Amniotic stem cell (primary cell): ENCODE results near the gene PURB.
"Not testable (repeated sequence)": the region's sequence is repeated elsewhere in the genome, so short reads cannot be mapped to it uniquely, and the experiment has no call there.

Experiments used
- DNase-seq: peaks from one replicate; lab custom pipeline; 2025; lab: John Stamatoyannopoulos, UW

The PURB gene

DNA sequence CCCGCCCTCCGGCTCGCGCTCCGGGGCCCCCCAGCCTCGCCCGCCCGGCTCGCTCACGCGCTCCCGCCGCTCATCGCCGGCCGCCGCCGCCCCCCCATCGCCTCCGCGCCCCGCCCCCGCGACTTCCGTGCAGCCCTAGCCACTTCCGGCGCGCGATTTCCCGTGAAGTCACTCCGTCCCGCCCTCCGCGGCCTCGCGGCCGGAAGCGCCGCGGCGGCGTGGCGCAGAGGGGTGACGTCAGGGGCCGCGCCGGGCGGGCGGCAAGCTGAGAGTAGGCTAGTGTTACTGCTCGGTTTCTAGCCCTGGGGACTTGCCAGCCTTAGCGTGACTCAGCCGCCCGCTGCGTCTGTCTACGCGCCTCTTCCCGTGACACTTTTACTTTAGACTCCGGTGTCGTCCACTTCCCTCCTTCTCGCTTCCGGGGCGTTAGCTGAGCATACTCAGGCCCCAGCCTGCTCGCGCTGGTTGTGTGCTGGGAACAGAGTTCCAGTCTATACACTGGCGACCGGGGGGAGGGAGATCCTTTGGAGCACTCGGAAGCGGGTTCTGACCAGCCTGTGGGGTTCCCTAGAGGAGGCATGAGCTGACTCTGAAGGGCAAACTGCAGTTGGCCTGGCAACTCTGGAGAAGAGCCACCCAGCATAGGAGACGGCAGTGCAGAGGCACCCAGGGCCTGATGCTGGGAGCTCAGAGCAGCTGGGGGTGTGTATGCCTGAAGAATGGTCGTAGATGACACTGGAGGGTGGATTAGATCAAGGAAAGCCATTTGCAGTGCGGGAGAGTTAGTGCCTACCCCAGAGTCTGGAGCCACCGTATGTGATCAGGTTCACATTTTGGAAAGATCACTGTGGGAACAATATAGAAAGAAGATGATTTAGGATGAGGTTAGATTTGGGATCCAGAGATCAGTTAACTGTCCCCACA is at the start of gene PURB:
TSS of gene PURB (minus strand) at position 137 of the 924 bp plus-strand sequence. CDS start 182 bp downstream, outside the sequence.
- peak; percentile 89 for DNase-seq

DNA sequence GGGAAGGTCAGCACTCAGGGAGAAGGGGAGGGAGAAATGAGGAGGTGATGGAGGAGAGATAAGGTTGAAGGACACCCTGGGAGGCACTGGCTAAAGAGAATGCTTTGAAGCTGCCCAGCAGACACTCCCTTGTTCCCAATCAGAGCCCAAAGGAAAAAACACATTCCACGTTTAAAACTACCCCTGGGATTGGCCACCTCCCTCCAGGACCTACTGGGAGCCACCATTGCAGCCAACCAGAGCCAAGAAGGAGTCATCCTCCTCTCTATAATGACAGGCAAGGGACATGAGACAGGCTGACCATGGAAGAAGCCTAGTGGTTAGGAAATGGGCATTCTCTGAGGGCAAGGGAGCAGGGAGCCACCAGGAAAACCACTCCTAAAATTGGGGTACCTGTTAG is 49.7 kb upstream of the PURB start:
- no peak for DNase-seq

DNA sequence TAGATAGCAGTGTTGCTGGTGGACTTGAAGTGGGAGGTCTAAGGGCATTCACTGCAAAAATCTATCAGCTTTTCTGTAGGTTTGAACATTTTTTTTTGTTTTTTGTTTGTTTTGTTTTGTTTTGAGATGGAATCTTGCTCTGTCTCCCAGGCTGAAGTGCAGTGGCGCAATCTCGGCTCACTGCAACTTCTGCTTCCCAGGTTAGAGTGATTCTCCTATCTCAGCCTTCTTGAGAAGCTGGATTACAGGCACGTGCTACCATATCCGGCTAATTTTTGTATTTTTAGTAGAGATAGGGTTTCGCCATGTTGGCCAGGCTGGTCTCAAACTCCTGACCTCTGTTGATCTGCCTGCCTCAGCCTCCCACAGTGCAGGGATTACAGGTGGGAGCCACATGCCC is 49.2 kb upstream of the PURB start:
- not testable (repeated sequence) for DNase-seq

DNA sequence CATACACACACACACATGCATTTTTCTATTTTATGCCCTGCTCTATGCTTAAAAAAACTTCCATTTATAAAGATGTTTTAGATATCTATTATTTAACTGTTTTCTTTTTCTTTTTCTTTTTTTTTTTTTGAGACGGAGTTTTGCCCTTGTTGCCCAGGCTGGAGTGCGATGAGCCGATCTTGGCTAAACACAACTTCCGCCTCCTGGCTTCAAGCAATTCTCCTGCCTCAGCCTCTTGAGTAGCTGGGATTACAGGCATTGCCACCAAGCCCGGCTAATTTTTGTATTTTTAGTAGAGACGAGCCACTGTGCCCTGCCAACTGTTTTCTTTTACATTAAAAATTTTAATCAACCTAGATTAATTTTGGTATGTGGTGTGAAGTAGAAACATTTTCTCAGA is 45.6 kb upstream of the PURB start:
- DNase-seq: no peak

DNA sequence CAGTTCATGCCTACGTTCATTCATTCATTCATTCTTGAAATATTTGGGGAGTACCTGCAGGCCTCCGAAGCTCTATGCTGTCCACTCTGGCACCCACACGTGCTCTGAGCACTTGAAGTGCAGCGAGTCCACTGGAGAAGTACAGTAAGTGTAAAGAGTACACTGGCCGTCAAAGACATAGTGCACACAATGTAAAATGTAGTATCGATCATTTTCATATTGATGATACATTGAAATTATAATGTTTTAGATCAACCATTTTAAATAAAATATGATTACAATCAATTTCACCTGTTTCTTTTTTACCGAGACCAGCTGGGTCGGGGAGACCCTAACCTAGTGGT is 37.0 kb upstream of the PURB start:
- no peak for DNase-seq

DNA sequence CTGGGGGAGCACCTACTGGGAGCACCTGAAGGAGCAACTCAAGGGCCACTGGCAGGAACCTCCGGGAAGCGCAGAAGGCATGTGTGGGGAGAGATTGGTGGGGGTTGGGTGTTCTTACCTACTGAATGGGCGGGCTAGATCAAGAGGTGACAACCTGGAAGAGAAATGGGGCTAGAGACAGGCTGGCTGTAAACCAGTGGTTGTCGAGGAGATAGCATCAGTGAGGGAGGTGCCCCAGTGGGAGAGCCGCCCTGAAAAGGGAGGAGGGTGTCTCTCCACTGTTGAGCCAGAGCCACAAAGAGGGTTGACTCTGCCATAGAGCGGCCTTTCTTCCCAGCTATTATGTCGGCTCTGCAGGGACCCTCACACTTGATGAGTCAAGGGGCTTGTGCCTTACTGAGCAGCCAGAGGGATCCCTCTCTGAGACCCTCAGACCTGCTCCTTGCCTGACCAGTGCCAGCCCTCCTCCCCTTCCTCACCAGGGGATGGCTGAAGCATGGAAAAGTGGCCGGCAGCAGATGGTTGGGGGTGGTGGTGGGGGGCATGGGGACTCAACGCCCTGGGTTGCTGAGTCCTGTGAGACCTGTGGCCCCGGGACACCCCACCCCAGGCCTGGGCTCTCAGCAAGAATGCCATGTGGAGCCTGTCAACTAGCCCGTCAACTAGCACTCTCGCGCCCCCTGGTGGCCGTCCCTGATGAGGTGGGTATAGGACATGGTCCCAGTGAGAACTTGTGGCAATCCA is 36.4 kb upstream of the PURB start:
- DNase-seq: peak; percentile 48

DNA sequence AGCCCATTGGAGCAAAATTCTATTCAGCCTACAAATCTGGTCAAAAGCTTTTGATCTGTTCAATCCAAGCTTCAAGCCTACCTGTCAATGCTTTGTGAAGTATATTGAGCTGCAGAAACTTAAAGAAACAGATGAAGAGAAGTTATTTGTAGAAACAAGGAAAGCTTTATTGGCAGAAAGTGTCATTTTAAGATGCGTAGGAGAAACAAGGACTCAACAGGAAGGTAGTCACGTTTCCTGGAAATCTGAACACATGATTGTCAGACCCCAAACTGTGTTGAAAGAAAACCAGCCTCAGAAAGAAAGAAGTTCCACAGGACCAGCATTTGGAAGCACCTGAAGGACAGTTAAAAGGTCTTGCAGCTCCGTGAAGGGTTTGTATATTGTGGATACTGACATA is 34.8 kb upstream of the PURB start:
- no peak for DNase-seq

DNA sequence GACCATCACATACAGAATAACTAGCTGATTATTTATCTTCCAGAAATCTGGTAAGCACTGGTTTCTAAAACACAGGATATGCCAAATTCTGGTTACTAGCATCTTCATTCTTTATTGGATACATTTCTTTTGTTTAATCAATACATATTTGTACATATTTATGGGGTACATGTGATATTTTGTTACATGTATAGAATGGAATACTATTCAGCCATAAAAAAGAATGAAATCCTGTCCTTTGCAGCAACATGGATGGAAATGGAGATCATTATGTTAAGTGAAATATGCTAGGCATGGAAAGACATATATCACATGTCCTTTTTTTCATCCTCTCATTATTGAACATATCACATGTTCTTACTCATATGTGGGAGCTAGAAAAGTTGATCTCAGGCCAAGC is 32.7 kb upstream of the PURB start:
- no peak for DNase-seq

DNA sequence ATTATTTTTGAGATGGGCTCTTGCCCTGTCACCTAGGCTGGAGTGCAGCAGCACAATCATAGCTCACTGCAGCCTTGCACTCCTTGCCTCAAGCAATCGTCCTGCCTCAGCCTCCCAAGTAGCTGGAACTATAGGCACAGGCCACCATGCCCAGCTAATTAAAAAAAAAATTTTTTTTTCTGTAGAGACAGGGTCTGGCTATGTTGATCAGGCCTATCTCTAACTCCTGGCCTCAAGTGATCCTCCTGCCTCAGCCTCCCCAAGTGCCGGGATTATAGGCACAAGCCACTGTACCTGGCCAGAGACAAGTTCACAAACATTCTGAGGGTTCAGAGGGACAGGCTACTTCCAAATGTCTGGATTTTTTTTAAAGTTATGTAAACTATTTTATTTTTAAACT is 32.1 kb upstream of the PURB start:
- DNase-seq: no peak

DNA sequence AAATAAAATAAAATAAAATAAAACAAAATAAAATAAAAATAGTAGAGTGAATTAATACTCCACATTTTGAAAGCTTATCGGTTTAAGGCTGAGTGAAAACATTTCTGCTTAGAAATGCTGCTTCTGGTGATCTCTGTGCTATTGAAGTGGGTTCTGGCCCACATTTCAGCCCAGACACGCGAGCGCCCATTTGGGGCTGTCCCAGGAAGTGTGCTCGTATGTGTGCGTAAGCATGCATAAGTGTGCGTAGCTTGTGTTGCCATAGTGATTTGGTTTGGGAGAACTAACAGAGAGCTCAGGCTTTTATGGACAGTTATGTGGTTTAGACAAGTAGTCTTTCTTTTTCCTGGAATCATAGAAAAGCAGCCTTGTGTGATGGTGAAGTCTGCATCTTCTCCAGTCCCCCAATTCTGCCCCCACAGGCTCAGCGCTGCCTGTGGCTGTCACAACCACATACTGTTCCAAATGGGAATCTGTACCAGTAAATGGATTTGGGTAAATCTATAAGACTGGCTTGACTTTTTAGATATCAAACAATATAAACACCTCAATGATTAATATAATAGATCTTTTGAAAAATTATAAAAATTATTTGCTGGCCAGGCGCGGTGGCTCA is 29.8 kb upstream of the PURB start:
- no peak for DNase-seq

DNA sequence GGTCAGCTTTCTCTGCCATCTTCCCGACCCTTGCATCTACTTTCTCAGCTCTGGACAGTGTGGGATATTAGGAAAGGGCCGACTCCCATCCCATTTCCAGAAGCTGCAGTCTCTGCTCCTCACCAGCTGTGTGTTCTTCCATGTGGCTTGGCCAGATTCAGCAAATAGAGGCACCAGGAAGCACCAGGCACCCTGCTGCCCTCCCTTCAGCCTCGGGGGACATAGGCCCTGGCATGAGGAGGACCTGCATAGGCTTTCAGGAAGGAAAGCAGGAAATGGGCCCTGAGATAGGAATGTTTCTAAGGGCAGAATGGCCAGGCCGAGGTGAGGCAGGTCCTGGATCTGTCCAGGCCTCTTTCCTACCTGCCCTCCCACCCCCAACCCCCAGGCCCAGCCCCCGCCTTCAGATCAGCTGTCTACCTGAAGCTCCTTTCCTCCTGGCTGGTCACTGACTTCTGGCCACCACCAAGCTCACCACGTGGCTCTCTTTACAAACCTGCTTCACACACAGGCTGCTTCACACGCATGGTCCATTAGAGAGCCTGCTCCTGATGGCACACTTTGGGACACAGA is 27.5 kb upstream of the PURB start:
- DNase-seq: no peak

DNA sequence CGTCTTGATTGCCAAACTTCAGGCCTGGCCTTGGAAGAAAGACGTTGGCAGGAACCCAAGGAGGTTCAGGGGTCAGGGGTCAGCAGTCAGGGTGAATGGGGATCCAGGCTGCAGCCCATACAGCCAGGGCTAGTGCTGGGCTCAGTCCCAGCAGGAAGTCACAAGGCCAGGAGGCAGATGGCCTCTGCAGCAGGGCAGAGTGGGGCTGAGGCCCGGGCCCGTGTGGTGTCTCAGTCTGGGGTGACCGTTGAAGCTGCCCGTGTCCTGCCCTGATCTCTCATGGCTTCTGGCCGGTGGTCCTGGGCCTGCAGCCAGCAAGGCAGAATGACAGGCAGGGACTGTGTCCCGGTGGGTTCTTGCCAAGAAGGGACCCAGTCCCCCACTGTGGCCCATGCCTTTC is 26.6 kb upstream of the PURB start:
- no peak for DNase-seq

DNA sequence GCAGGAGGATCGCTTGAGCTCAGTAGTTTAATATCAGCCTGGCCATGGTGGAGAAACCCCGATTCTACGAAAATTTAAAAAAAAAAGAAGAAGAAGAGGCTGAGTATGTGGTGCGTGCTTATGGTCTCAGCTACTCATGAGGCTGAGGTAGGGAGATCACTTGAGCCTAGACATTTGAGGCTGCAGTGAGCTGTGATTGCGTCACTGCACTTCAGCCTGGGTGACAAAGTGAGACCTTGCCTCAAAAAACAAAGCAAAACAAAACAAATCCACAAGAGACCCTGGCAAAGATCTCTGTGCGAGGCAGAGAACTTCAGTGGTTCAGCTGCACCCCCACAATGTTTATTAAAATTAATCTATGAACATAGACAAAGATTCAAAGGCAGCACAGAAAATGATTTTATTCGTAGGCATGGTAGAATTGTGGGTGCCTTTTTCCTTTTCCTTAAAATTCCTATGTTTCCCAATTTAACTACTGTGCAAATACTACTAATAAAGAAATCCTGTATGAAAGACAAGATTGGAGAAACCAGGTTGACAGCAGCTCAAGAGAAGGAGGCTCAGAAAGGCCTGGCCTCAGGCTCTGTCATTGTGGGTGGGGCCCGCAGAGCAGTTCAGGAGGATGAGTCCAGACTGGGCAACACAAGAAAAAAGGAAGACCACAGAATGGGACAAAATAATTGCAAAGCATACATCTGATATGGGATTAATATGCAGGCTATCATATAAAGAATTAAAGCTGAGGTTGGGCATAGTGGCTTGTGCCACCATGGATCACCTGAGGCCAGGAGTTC is 24.5 kb upstream of the PURB start:
- no peak for DNase-seq

DNA sequence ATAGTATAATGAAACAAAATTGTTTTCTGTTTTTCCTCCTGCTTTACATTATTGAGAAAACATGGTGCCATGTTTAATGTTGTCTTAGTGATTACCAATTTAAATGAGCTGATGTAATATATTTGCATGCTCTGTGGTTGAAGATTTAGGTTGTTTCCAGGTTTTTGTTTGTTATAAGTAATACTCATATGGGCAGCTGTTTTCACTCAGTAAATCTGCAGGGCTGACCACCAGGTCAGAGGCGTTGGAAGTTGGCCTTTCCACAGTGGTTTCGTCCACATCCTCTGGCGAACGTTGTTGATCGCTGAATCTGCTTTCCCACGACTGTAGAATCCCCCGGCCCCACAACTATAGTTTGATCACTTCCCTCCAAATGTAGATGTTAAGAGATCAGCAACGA is 21.6 kb upstream of the PURB start:
- no peak for DNase-seq

DNA sequence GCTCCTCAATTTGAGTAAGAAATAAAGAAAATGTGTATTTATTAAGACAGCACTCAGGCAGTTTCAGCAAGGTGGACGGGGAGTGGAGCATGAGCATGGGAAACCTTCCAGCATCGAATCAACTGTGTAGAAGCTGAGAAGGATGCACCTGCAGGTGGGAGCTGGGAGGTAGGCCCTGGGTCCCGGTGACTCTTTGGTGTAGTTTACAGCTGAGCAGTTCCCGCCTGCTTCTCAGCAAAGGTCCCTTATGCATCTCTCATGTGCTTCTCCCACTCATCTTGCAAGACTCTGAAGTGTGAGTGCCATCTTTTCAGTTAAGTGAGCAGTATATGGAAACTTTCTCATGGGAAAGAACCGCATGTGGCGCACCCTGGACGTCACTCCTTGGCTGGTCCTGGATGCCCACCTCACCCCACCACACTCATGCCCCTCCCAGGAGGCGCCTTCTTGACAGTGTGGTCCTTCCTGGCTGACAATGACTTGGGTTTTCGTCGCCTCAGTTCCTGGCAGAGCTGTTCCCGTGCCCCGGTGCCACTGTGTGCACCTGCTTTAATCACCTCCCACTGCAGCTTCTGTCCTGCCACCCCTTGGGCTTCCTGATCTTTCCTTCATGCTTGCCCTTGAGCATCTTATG is 19.8 kb upstream of the PURB start:
- DNase-seq: no peak

DNA sequence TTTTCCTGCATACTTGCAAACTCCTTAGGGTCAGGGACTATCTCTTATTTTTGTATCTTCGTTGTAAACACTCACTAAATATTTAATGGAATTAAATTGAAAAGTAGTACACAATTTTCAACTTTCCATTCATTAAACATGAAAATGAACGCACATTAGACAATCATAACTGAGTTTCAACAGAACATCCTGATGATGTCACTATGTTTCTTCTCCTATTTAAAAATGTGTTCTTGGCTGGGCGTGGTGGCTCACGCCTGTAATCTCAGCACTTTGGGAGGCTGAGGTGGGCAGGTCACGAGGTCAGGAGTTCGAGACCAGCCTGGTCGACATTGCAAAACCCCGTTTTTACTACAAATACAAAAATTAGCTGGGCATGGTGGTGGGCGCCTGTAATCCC is 14.1 kb upstream of the PURB start:
- no peak for DNase-seq

DNA sequence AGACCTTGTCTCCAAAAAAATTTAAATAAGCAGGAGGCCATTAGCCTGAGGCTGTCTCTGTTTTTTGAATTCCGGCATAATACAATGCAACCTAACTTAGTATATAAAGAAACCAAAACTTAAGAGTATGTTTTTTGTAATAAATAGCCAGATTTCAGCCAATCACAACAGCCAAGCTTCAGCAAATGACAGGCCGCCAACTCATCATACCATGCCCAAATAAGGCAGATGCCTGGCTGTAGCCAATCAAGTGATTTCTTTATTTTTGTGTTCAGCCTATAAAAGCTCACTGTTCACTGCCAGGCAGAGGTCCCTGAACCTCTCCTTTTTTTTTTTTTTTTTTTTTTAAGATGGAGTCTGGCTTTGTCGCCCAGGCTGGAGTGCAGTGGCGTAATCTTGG is 12.7 kb upstream of the PURB start:
- no peak for DNase-seq

DNA sequence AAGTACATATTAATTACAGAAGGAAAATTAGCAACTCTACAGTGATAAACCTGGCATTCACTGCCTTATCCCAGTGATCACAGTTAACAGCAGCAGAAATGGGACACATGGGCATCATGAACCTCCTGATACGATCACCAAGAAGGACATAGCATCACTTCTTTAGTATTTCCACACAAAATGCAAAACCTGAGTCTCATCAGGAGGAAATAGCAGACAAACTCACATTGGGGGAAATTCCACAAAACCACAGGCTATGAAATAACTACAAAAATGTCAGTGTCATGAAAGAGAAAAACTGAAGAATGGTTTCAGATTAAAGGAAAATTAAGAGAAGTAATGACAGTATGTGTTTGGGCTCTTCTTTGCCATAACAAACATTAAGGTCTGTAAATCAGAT is 12.0 kb upstream of the PURB start:
- DNase-seq: no peak

DNA sequence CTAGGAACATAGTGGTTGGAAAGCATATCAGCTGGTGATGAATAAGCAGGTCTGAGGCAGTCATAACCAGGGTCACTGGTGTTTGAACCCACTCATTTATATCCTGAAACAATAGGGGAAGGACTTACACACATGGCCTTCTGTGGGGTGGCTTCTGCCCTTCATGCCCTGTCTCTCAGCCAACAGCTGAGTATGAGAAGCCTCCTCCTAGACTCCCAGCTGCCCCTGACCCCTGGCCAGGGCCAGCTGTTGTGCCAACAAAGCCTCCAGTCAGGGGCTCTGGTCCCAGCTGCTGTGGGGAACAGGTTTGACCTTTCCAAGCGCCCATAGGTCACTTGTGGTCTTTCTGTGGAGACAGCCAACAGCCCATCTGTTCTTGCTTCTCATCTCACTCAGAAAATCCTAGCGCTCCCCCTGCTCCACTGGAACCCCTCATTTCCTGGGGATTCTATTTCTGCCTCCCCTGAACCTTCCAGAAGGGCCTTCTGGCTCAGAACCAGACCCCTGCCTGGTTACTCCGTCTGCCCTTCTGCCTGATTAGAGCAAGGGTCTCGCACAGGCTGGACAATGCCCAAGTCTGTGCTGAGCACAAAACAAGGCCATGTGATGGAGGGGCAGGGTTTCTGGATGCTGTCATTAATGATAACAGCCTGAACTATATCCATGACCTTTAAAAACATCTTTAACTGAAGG is 9.7 kb upstream of the PURB start:
- no peak for DNase-seq

DNA sequence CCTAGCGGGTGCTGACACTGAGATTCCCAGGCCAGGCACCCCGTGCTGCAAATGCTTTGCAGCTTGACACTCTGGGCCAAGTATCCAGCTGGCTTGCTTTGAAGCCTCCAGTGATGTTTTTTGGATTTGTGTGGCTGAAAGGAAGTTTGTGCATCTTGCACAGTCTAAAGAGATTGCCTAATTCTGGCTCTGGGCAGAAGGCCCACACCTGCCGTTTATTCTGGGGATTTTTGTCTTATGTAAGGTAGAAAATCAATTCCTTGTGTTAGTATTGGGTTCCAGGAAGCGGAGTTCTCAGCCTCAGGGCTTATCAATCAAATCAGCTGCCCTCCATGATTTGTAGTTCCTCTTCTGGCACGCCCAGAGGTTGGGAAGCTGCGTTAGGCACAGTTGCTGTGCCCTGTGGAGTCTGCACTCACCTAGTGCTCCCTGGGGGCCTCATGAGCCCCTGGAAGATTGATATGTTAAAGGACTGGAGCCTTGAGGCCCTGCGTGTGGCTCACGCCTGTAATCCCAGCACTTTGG is 8.4 kb upstream of the PURB start:
- no peak for DNase-seq

DNA sequence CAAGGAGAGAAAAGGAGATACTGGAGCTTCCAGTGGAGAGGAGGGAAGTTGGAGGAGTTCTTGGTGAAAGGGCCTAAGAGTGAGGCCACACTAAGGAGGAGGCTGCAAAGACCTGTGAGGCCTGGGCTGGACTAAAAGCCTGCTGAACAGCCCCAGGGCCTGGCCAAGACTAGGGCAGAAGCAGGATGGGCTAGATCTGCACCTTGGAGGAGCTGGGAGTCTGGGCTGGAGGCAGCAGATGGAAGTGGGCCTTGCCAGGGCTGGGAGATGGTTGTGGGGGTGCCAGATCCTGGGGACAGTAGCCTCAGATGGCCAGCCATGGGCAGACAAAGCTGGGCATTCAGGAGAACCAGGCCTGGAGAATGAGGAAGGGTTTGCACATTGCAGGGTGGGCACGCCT is 6.5 kb upstream of the PURB start:
- no peak for DNase-seq
